ENCODE data around the gene MORN1.

DNA sequence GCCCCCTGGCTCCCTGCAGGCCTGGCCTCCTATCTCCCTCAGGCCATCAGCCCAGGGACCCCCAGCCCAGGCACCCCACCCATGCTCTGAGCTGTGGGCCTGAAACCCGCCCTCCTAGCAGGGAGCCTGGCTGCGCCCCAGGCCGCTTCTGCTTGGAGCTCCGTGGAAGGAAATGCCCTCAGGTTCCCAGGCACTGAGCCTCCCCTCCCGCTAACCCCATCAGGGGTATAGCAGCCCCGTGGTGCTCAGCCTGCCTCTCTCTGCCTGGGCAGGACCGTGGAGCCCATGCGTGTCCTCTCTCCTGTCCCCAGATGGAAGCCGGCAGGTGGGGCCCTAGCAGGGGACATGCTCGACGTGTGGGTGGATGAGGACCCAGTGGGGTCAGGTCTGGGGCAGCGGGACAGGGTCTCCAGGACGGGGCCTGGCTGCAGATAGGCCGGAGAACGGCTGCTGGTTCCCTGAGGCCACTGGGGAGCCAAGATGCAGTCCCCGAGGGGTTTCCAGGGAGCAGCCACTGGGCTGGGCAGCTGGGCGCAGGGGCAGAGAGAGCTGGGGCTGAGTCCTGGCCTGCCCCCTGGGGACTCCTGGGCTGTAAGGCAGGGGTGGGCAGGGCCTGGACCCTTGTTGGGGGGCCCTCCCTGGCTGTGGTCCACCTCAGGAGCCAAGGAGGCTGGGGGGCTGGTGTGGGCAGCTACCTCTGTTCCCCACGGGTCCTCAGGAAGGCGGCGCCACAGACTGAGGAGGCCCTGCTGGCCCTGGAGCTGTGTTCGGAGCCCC, 75.5 kb downstream of the MORN1 start:
- no peak for TF ChIP-seq CTCF (IDR thresholded peaks at IDR 0.05)
- TF ChIP-seq POLR2A (IDR thresholded peaks at IDR 0.05), result no peak
